ENCODE results near the gene PLK4.
A peak's percentile ranks its signal among the peaks of the same experiment; 100 is the strongest.
"Not testable (repeated sequence)": the region's sequence is repeated elsewhere in the genome, so short reads cannot be mapped to it uniquely, and the experiment has no call there.

The PLK4 gene

GRCh38 chr4:127916512-127916911 is 35.8 kb downstream of the PLK4 start:
- DNase-seq: no peak

- DNase-seq: no peak
Observed at GRCh38 chr4:127917151-127917550, 36.5 kb downstream of the PLK4 start.

- DNase-seq: no peak
Observed at GRCh38 chr4:127920521-127920920, 39.8 kb downstream of the PLK4 start.

GRCh38 chr4:127922226-127922625 is 41.5 kb downstream of the PLK4 start:
- no peak for DNase-seq

GRCh38 chr4:127925720-127926119 is 45.0 kb downstream of the PLK4 start:
- not testable (repeated sequence) for DNase-seq

- no peak for DNase-seq
Observed at GRCh38 chr4:127930175-127930574, 49.5 kb downstream of the PLK4 start.

- DNase-seq: not testable (repeated sequence)
Observed at GRCh38 chr4:127931836-127932235, 51.1 kb downstream of the PLK4 start.

GRCh38 chr4:127936974-127937373 is 56.3 kb downstream of the PLK4 start:
- peak; percentile 44 for DNase-seq

Measured in fibroblast of skin of scalp (primary cell).